ENCODE data around the gene TOR2A.
"Not testable (repeated sequence)": the region's sequence is repeated elsewhere in the genome, so short reads cannot be mapped to it uniquely, and the experiment has no call there.

Gene TOR2A

GRCh38 chr9:127734747-127735529, at the start of gene TOR2A:
TOR2A (minus strand) TSS chr9:127735294; CDS start chr9:127735270, 24 bp downstream.
- DNase-seq (ENCODE audit: low spot score): peak; percentile 94

- DNase-seq (ENCODE audit: low spot score): no peak
These were observed 48.3 kb upstream of the TOR2A start for GRCh38 chr9:127783111-127784008.

GRCh38 chr9:127781806-127782205, 46.7 kb upstream of the TOR2A start:
- no peak for DNase-seq (ENCODE audit: low spot score)

GRCh38 chr9:127780909-127781308, 45.8 kb upstream of the TOR2A start:
- DNase-seq (ENCODE audit: low spot score): not testable (repeated sequence)

GRCh38 chr9:127780126-127780885, 45.2 kb upstream of the TOR2A start:
- no peak for DNase-seq (ENCODE audit: low spot score)

- no peak for DNase-seq (ENCODE audit: low spot score)
These were observed 44.3 kb upstream of the TOR2A start for GRCh38 chr9:127779136-127779981.

GRCh38 chr9:127778280-127779135, 43.4 kb upstream of the TOR2A start, which contains the start of gene SH2D3C:
SH2D3C (minus strand) TSS chr9:127778666; CDS start chr9:127778627, 39 bp downstream.
- no peak for DNase-seq (ENCODE audit: low spot score)

- no peak for DNase-seq (ENCODE audit: low spot score)
These were observed 42.4 kb upstream of the TOR2A start for GRCh38 chr9:127777368-127777980.

- no peak for DNase-seq (ENCODE audit: low spot score)
These were observed 41.8 kb upstream of the TOR2A start for GRCh38 chr9:127776924-127777289.

- no peak for DNase-seq (ENCODE audit: low spot score)
These were observed 41.3 kb upstream of the TOR2A start for GRCh38 chr9:127776195-127776923.

- DNase-seq (ENCODE audit: low spot score): no peak
These were observed 38.9 kb upstream of the TOR2A start for GRCh38 chr9:127773981-127774380.

GRCh38 chr9:127773272-127773671, 38.2 kb upstream of the TOR2A start:
- DNase-seq (ENCODE audit: low spot score): no peak

- no peak for DNase-seq (ENCODE audit: low spot score)
These were observed 37.5 kb upstream of the TOR2A start for GRCh38 chr9:127772603-127773002.

GRCh38 chr9:127771570-127772189, 36.6 kb upstream of the TOR2A start:
- DNase-seq (ENCODE audit: low spot score): no peak

GRCh38 chr9:127770905-127771569, 35.9 kb upstream of the TOR2A start:
- peak; percentile 98 for DNase-seq (ENCODE audit: low spot score)

- DNase-seq (ENCODE audit: low spot score): no peak
These were observed 35.5 kb upstream of the TOR2A start for GRCh38 chr9:127770583-127770904.

- DNase-seq (ENCODE audit: low spot score): no peak
These were observed 35.0 kb upstream of the TOR2A start for GRCh38 chr9:127769929-127770582.

- no peak for DNase-seq (ENCODE audit: low spot score)
These were observed 34.0 kb upstream of the TOR2A start for GRCh38 chr9:127769101-127769500.
